HEK293T (cell line): ENCODE data around the gene TPCN2.

ENCODE experiments used
- ARNT ChIP-seq: fragments of 450-650 bp; IDR thresholded peaks from 2 replicates; pipeline ENCODE4 v1.6.1; 2017; ENCODE audit warnings: mild to moderate bottlenecking
- BHLHE40 ChIP-seq: fragments of 450-650 bp; IDR thresholded peaks from 2 replicates; pipeline ENCODE4 v1.6.1; 2016; ENCODE audit warnings: mild to moderate bottlenecking, moderate library complexity, borderline replicate concordance
- ELF4 ChIP-seq: fragments of 450-650 bp; IDR thresholded peaks from 2 replicates; pipeline ENCODE4 v1.6.1; 2017; ENCODE audit warnings: antibody characterized with exemption
- FOXA1 ChIP-seq: fragments of 450-650 bp; IDR thresholded peaks from 2 replicates; pipeline ENCODE4 v1.6.1; 2016; ENCODE audit warnings: mild to moderate bottlenecking
- FOXK2 ChIP-seq: fragments of 450-650 bp; IDR thresholded peaks from 2 replicates; pipeline ENCODE4 v1.6.1; 2016; ENCODE audit warnings: mild to moderate bottlenecking
- FOXM1 ChIP-seq: fragments of 450-650 bp; IDR thresholded peaks from 2 replicates; pipeline ENCODE4 v1.6.1; 2017; ENCODE audit warnings: mild to moderate bottlenecking, borderline replicate concordance
- L3MBTL2 ChIP-seq: fragments of 450-650 bp; conservative IDR thresholded peaks from 2 replicates; pipeline ENCODE4 v1.6.1; 2016; ENCODE audit warnings: mild to moderate bottlenecking
- LEF1 ChIP-seq: fragments of 450-650 bp; IDR thresholded peaks from 2 replicates; pipeline ENCODE4 v1.6.1; 2017; ENCODE audit warnings: mild to moderate bottlenecking, borderline replicate concordance
- NFRKB ChIP-seq: fragments of 450-650 bp; IDR thresholded peaks from 2 replicates; pipeline ENCODE4 v1.6.1; 2016; ENCODE audit warnings: mild to moderate bottlenecking, moderate library complexity
- SP1 ChIP-seq: fragments of 450-650 bp; IDR thresholded peaks from 2 replicates; pipeline ENCODE4 v1.6.1; 2017
- SUZ12 ChIP-seq: fragments of 450-650 bp; IDR thresholded peaks from 2 replicates; pipeline ENCODE4 v1.6.1; 2016; ENCODE audit warnings: mild to moderate bottlenecking
- TARDBP ChIP-seq: fragments of 450-650 bp; IDR thresholded peaks from 2 replicates; pipeline ENCODE4 v1.6.1; 2016
- ZNF384 ChIP-seq: fragments of 450-650 bp; IDR thresholded peaks from 2 replicates; pipeline ENCODE4 v1.6.1; 2016

GRCh38 chr11:69065147-69065710 is 16.5 kb downstream of the TPCN2 start:
- no peak for TF ChIP-seq FOXM1
- no peak for TF ChIP-seq ZNF384
- TF ChIP-seq BHLHE40: no peak
- no peak for TF ChIP-seq LEF1
- TF ChIP-seq SP1: no peak
- TF ChIP-seq ELF4: no peak
- TF ChIP-seq L3MBTL2: no peak
- TF ChIP-seq ARNT: no peak
- no peak for TF ChIP-seq NFRKB
- no peak for TF ChIP-seq FOXA1
- TF ChIP-seq SUZ12: no peak
- TF ChIP-seq TARDBP: no peak
- no peak for TF ChIP-seq FOXK2
